Suprapubic skin (tissue), 3 donors: ENCODE data around the gene IGLON5.

ENCODE experiments used
- POLR2AphosphoS5 ChIP-seq, 3 donors: sonication (generic); formaldehyde crosslinking; IDR thresholded peaks; one replicate each; pipeline ENCODE4 v1.6.1; 2017; ENCODE audit warnings: antibody characterized with exemption in 3 of 3
- TF ChIP-seq, protein P1 (sequence below), 2 donors: fragments of 200-600 bp in 1 of 2; fragments of 450-650 bp in 1 of 2; sonication (generic) in 1 of 2; IDR thresholded peaks; one replicate each; pipeline ENCODE4 v1.5.1; 2016 to 2019; ENCODE audit warnings: antibody characterized with exemption in 2 of 2, mild to moderate bottlenecking in 1 of 2, moderate library complexity in 1 of 2

DNA sequence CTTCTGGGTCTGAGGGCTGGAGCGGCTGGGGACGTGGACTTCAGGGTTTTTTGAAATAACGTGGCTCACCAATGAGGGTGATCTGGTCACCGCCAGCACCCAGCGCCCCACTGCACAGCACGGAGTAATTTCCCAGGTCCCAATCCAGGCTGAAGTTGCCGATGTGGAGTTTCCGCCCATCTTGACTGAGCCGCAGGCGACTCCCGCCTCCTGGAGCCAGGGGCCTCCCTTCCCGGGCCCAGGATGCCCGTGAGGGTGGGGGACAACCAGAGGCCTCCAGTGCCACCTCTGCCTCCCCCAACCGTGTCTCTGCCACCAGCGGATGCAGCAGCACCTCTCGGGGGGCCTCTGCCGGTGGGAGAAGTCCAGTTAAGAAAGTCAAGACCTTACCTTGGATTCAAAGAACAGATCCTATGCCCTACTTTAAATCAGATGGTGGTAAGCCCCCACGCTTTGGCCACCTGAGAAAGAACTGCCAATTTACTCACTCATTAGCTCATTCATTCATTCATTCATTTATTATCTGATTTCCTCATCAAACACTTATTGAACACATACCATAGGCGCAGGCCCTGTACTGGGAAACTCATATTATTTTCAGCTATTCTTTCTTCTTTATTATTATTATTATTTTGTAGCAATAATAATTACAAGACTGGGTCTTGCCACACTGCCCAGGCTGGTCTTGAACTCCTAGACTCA is 26.6 kb downstream of the IGLON5 start:
- TF ChIP-seq POLR2AphosphoS5 (IDR thresholded peaks at IDR 0.05) = no peak
- TF ChIP-seq, protein P1, sequence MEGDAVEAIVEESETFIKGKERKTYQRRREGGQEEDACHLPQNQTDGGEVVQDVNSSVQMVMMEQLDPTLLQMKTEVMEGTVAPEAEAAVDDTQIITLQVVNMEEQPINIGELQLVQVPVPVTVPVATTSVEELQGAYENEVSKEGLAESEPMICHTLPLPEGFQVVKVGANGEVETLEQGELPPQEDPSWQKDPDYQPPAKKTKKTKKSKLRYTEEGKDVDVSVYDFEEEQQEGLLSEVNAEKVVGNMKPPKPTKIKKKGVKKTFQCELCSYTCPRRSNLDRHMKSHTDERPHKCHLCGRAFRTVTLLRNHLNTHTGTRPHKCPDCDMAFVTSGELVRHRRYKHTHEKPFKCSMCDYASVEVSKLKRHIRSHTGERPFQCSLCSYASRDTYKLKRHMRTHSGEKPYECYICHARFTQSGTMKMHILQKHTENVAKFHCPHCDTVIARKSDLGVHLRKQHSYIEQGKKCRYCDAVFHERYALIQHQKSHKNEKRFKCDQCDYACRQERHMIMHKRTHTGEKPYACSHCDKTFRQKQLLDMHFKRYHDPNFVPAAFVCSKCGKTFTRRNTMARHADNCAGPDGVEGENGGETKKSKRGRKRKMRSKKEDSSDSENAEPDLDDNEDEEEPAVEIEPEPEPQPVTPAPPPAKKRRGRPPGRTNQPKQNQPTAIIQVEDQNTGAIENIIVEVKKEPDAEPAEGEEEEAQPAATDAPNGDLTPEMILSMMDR (IDR thresholded peaks at IDR 0.05) = no peak
